GM12865 (cell line): Measurements from ENCODE around the gene NRXN2.

Experiments used
- DNase-seq: peaks from one replicate; pipeline ENCODE4 v3.0.0; 2010; ENCODE audit warnings: low read depth
- H3K4me3 ChIP-seq: 2 replicates; pipeline ENCODE4 v1.5.1; 2011; ENCODE audit warnings: mild to moderate bottlenecking, low read depth, low read length, control low read depth
- CTCF ChIP-seq: IDR thresholded peaks from 2 replicates; pipeline ENCODE4 v1.5.1; 2011; ENCODE audit warnings: low read length, control low read depth, low read depth, inconsistent platforms; ENCODE audit not compliant: insufficient read depth; ENCODE audit errors: missing control alignments

Gene NRXN2

GRCh38 chr11:64713781-64714363 is 9.1 kb downstream of the NRXN2 start:
- DNase-seq, result no peak
- no peak for TF ChIP-seq CTCF
- no peak overlapping the region for H3K4me3 ChIP-seq

- DNase-seq, result no peak
- no peak overlapping the region for H3K4me3 ChIP-seq
- TF ChIP-seq CTCF, result no peak
Observed at GRCh38 chr11:64713016-64713707, 9.8 kb downstream of the NRXN2 start.

- TF ChIP-seq CTCF, result no peak
- DNase-seq, result no peak
- H3K4me3 ChIP-seq, result no peak overlapping the region
Observed at GRCh38 chr11:64712430-64713015, 10.5 kb downstream of the NRXN2 start.

- no peak for TF ChIP-seq CTCF
- no peak overlapping the region for H3K4me3 ChIP-seq
- no peak for DNase-seq
Observed at GRCh38 chr11:64711956-64712362, 11.0 kb downstream of the NRXN2 start.

GRCh38 chr11:64711138-64711955 is 11.7 kb downstream of the NRXN2 start:
- no peak overlapping the region for H3K4me3 ChIP-seq
- TF ChIP-seq CTCF, result no peak
- DNase-seq, result no peak

GRCh38 chr11:64710418-64711137 is 12.4 kb downstream of the NRXN2 start:
- DNase-seq, result no peak
- TF ChIP-seq CTCF, result no peak
- H3K4me3 ChIP-seq, result no peak overlapping the region
